Measurements from ENCODE around the gene USP6NL.

GRCh38 chr10:11416974-11417373 lies 194.5 kb downstream of the USP6NL start:
- TF ChIP-seq CTCF (IDR thresholded peaks at IDR 0.05) (no peak), POLR2A (IDR thresholded peaks at IDR 0.05) (no peak)
